GM06990 (cell line): ENCODE data around the gene ZFAND3.

Source experiments
- DNase-seq: peaks from one replicate; pipeline ENCODE4 v3.0.0-alpha.2; 2011; ENCODE audit not compliant: insufficient read length; ENCODE audit errors: extremely low read depth
- H3K27me3 ChIP-seq: replicated peaks from 2 replicates; pipeline ENCODE4 v1.6.0; 2011; ENCODE audit warnings: low read length; ENCODE audit not compliant: control insufficient read depth, insufficient read depth
- H3K36me3 ChIP-seq: 2 replicates; pipeline ENCODE4 v1.5.1; 2011; ENCODE audit warnings: low read length; ENCODE audit not compliant: control insufficient read depth, insufficient read depth
- H3K4me3 ChIP-seq: replicated peaks from 2 replicates; pipeline ENCODE4 v1.5.1; 2011; ENCODE audit warnings: low read depth, mild to moderate bottlenecking, control low read depth, low read length
- CTCF ChIP-seq: IDR thresholded peaks from 2 replicates; pipeline ENCODE4 v1.5.1; 2011; ENCODE audit warnings: low read length, control low read depth, mild to moderate bottlenecking, inconsistent platforms; ENCODE audit not compliant: insufficient read depth, poor library complexity, severe bottlenecking

Gene ZFAND3

DNA sequence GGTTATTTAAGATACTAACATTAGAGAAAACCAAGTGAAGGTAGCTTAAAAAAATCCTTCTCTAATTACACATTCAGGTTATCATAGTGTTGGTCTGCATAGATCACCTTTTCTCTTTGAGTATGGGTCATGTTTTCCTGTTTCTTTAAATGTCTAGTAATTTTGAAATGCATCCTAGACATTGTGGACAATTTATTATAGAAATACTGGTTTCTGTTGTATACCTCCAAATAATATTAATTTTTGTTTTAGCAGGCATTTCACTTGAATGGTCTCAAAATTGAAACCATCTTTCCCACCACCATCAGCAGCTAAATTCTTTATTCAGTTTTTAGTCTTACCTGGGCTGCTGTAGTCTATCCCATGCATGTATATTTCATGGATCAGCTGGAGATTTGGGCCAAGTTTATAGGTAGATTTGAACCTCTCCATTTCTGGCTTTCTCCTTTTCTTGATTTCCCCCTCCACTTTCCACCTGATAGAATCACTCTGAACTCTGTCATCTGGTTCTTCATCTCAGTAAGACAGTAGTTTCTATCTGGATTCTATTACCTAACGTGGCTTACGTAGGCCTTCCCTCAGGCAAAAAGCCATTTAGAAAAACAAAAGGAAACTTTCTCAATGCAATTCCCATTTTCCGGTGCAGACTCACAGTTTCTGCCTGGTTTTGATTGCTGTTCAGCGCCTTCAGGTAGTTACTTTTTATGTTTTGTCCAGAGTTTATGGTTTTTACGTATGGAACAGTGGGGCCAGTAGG lies 52.3 kb downstream of the ZFAND3 start:
- TF ChIP-seq CTCF, result no peak
- Histone ChIP-seq H3K36me3 (no peaks in the 10 kb centered on the region), H3K4me3 (no peak overlapping the region), H3K27me3 (no peaks in the 10 kb centered on the region)
- DNase-seq, result no peak

- no peaks in the 10 kb centered on the region for H3K36me3 ChIP-seq
- no peaks in the 10 kb centered on the region for H3K27me3 ChIP-seq
- TF ChIP-seq CTCF, result no peak
- H3K4me3 ChIP-seq, result no peak overlapping the region
- no peak for DNase-seq
Observed at GRCh38 chr6:37872373-37872745, 52.8 kb downstream of the ZFAND3 start.

GRCh38 chr6:37874726-37875125 lies 55.2 kb downstream of the ZFAND3 start:
- Histone ChIP-seq H3K27me3 (no peaks in the 10 kb centered on the region), H3K4me3 (no peak overlapping the region), H3K36me3 (no peaks in the 10 kb centered on the region)
- no peak for TF ChIP-seq CTCF
- no peak for DNase-seq

DNA sequence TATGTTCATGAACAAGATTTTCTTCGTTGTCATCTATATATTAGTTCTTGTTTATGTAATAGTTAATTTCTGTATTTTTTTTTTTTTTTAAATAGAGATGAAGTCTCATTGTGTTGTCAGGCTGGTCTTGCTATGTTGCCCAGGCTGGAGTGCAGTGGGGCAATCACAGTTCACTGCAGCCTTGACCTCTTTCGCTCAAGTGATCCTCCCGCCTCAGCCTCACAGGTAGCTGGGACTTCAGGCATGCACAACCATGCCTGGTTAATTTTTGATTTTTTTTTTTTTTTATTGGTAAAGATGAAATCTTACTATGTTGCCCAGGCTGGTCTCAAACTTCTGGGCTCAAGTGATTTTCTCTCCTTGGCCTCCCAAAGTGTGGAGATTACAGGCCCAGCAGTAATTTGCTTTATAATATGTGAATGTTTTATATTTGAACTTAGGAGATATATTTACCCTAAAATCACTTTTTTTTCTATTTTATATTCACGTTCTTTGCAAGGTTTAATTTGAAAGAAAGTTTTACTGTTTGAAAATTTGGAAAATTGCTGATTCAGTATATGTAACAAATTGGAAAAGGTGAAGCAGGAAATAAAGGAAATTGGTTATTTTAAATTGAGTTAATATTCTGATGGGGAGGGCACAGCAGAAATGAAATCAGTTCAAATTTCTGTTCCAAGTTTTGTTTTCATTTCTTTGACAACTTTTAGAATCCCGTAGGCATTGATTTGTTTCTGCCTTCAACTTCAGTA lies 56.2 kb downstream of the ZFAND3 start:
- H3K36me3 ChIP-seq, result no peaks in the 10 kb centered on the region
- no peak for TF ChIP-seq CTCF
- no peak for DNase-seq
- H3K4me3 ChIP-seq, result no peak overlapping the region
- no peaks in the 10 kb centered on the region for H3K27me3 ChIP-seq

GRCh38 chr6:37876843-37877242 lies 57.3 kb downstream of the ZFAND3 start:
- Histone ChIP-seq H3K36me3 (no peaks in the 10 kb centered on the region), H3K4me3 (no peak overlapping the region), H3K27me3 (no peaks in the 10 kb centered on the region)
- TF ChIP-seq CTCF, result no peak
- DNase-seq, result no peak
